ENCODE data around the gene NPM1. TPM values are rescaled to one million over a fixed set of nuclear protein-coding genes. Genes with fewer than 3 reads are reported as not detected.
"Not testable (repeated sequence)": the region's sequence is repeated elsewhere in the genome, so short reads cannot be mapped to it uniquely, and the experiment has no call there.

Gene NPM1
- total and polyA plus RNA-seq, 12 donors: 376 to 1,874 (median 682) TPM

GRCh38 chr5:171397190-171397589 lies 9.5 kb downstream of the NPM1 start:
- Histone ChIP-seq H3K36me3 (replicated peaks in 1 of 2) (peaks cover 0 to 93% of the 10 kb centered on the region in 2 donors), H3K9me3 (replicated peaks in 1 of 3) (no peaks in the 10 kb centered on the region), H3K27me3 (no peaks in the 10 kb centered on the region), H3K27ac (no peak overlapping the region), H3K4me3 (no peak overlapping the region), H3K4me1 (replicated peaks in 1 of 2) (peaks cover 0 to 4% of the 10 kb centered on the region in 2 donors)
- DNase-seq: no peak
- intact Hi-C loops (cut with DNase I): no loop called here
- WGBS, 4 donors: 89 to 96% (median 94%) methylated on average over 2 of the region's 2 CpGs
- TF ChIP-seq POLR2A (IDR thresholded peaks at IDR 0.05): no peak
- TF ChIP-seq CTCF (IDR thresholded peaks at IDR 0.05): no peak

- TF ChIP-seq POLR2A (IDR thresholded peaks at IDR 0.05): no peak
- Histone ChIP-seq H3K27ac (no peak overlapping the region), H3K27me3 (no peaks in the 10 kb centered on the region), H3K4me1 (replicated peaks in 1 of 2) (peaks cover 0 to 3% of the 10 kb centered on the region in 2 donors), H3K4me3 (no peak overlapping the region), H3K36me3 (replicated peaks in 1 of 2) (peaks cover 0 to 89% of the 10 kb centered on the region in 2 donors), H3K9me3 (replicated peaks in 1 of 3) (no peaks in the 10 kb centered on the region)
- intact Hi-C loops (cut with DNase I): no loop called here
- 94 to 97% (median 96%) methylated on average over 4 of the region's 4 CpGs for WGBS, 4 donors
- no peak for DNase-seq
Measured at GRCh38 chr5:171397599-171397998, 9.9 kb downstream of the NPM1 start.

GRCh38 chr5:171398660-171399059 lies 11.0 kb downstream of the NPM1 start:
- intact Hi-C loops (cut with DNase I); H3K4me3 ChIP-seq; H3K4me1 ChIP-seq (replicated peaks in 1 of 2); H3K9me3 ChIP-seq (replicated peaks in 1 of 3); H3K27ac ChIP-seq; H3K27me3 ChIP-seq; DNase-seq: not testable (repeated sequence)
- peaks cover 0 to 79% of the 10 kb centered on the region in 2 donors for H3K36me3 ChIP-seq (replicated peaks in 1 of 2)
- WGBS, 4 donors: 93 to 96% (median 94%) methylated on average over 9 of the region's 9 CpGs

GRCh38 chr5:171400169-171400568 lies 12.5 kb downstream of the NPM1 start:
- no peaks in the 10 kb centered on the region for H3K27me3 ChIP-seq
- H3K36me3 ChIP-seq (replicated peaks in 1 of 2): peaks cover 0 to 69% of the 10 kb centered on the region in 2 donors
- WGBS, 4 donors: 83 to 92% (median 88%) methylated on average over 7 of the region's 7 CpGs
- no peak overlapping the region for H3K4me3 ChIP-seq
- intact Hi-C loops (cut with DNase I): no loop called here
- H3K4me1 ChIP-seq (replicated peaks in 1 of 2): peaks cover 0 to 3% of the 10 kb centered on the region in 2 donors
- no peaks in the 10 kb centered on the region for H3K9me3 ChIP-seq (replicated peaks in 1 of 3)
- no peak for DNase-seq
- TF ChIP-seq CTCF (IDR thresholded peaks at IDR 0.05) (no peak), POLR2A (IDR thresholded peaks at IDR 0.05) (no peak)
- no peak overlapping the region for H3K27ac ChIP-seq

GRCh38 chr5:171401167-171401947 lies 13.7 kb downstream of the NPM1 start:
- H3K27ac ChIP-seq: no peak overlapping the region
- H3K36me3 ChIP-seq (replicated peaks in 1 of 2): peaks cover 0 to 69% of the 10 kb centered on the region in 2 donors
- H3K4me1 ChIP-seq (replicated peaks in 1 of 2): peaks cover 0 to 3% of the 10 kb centered on the region in 2 donors
- WGBS, 4 donors: 96 to 99% (median 97%) methylated on average over 13 of the region's 13 CpGs
- H3K4me3 ChIP-seq: no peak overlapping the region
- DNase-seq: peak in 1 of 7 donors; percentile 45
- no peak for TF ChIP-seq CTCF (IDR thresholded peaks at IDR 0.05)
- TF ChIP-seq POLR2A (IDR thresholded peaks at IDR 0.05): no peak
- no peaks in the 10 kb centered on the region for H3K27me3 ChIP-seq
- H3K9me3 ChIP-seq (replicated peaks in 1 of 3): no peaks in the 10 kb centered on the region
- intact Hi-C loops (cut with DNase I): no loop called here

GRCh38 chr5:171402751-171403150 lies 15.1 kb downstream of the NPM1 start:
- DNase-seq; H3K4me3 ChIP-seq; H3K4me1 ChIP-seq (replicated peaks in 1 of 2); H3K27ac ChIP-seq; H3K9me3 ChIP-seq (replicated peaks in 1 of 3); H3K27me3 ChIP-seq; intact Hi-C loops (cut with DNase I): not testable (repeated sequence)
- peaks cover 0 to 61% of the 10 kb centered on the region in 2 donors for H3K36me3 ChIP-seq (replicated peaks in 1 of 2)
